Muscle layer of duodenum (tissue), 2 donors: ENCODE data around the gene INSR.
"Not testable (repeated sequence)": the region's sequence is repeated elsewhere in the genome, so short reads cannot be mapped to it uniquely, and the experiment has no call there.

Experiments used
- H3K27ac ChIP-seq: one replicate; pipeline ENCODE4 v1.7.0; 2013; ENCODE audit warnings: mild to moderate bottlenecking, low read length
- H3K27me3 ChIP-seq: one replicate; pipeline ENCODE4 v1.7.0; 2013; ENCODE audit warnings: low read depth, mild to moderate bottlenecking, control low read depth, low read length
- H3K36me3 ChIP-seq, 2 donors: one replicate each; pipeline ENCODE4 v1.7.0; 2013; ENCODE audit warnings: low read length in 2 of 2, control low read depth in 1 of 2, mild to moderate bottlenecking in 1 of 2; ENCODE audit not compliant: insufficient read depth in 2 of 2, control insufficient read depth in 1 of 2
- H3K4me1 ChIP-seq, 2 donors: one replicate each; pipeline ENCODE4 v1.7.0; 2013; ENCODE audit warnings: low read length in 2 of 2, mild to moderate bottlenecking in 2 of 2, control low read depth in 1 of 2, moderate library complexity in 1 of 2; ENCODE audit not compliant: insufficient read depth in 2 of 2, control insufficient read depth in 1 of 2
- H3K4me3 ChIP-seq, 2 donors: one replicate each; pipeline ENCODE4 v1.7.0; 2013; ENCODE audit warnings: low read length in 2 of 2, low read depth in 1 of 2, mild to moderate bottlenecking in 1 of 2
- H3K9me3 ChIP-seq, 2 donors: one replicate each; pipeline ENCODE4 v1.7.0; 2013; ENCODE audit warnings: low read length in 2 of 2, control low read depth in 1 of 2, mild to moderate bottlenecking in 1 of 2; ENCODE audit not compliant: control insufficient read depth in 1 of 2
- donor health status: healthy.

INSR gene

GRCh38 chr19:7149956-7150705 lies 144.1 kb downstream of the INSR start:
- Histone ChIP-seq H3K27ac (no peak overlapping the region), H3K4me1 (peaks cover 0 to 5% of the 10 kb centered on the region in 2 donors), H3K4me3 (no peak overlapping the region), H3K9me3 (peaks cover 0 to 4% of the 10 kb centered on the region in 2 donors), H3K36me3 (peaks cover 5 to 6% of the 10 kb centered on the region in 2 donors), H3K27me3 (no peaks in the 10 kb centered on the region)

- H3K36me3 ChIP-seq, H3K27ac ChIP-seq, H3K4me1 ChIP-seq, H3K27me3 ChIP-seq, H3K9me3 ChIP-seq, H3K4me3 ChIP-seq: not testable (repeated sequence)
These were observed 147.0 kb downstream of the INSR start for GRCh38 chr19:7147119-7147675.

- H3K27me3 ChIP-seq, H3K4me1 ChIP-seq, H3K9me3 ChIP-seq, H3K27ac ChIP-seq, H3K4me3 ChIP-seq: not testable (repeated sequence)
- peaks cover 14 to 20% of the 10 kb centered on the region in 2 donors for H3K36me3 ChIP-seq
These were observed 148.1 kb downstream of the INSR start for GRCh38 chr19:7146086-7146485.

- Histone ChIP-seq H3K27ac (no peak overlapping the region), H3K4me3 (no peak overlapping the region), H3K4me1 (peaks cover 0 to 5% of the 10 kb centered on the region in 2 donors), H3K36me3 (peaks cover 17 to 25% of the 10 kb centered on the region in 2 donors), H3K9me3 (peaks cover 0 to 4% of the 10 kb centered on the region in 2 donors), H3K27me3 (no peaks in the 10 kb centered on the region)
These were observed 148.7 kb downstream of the INSR start for GRCh38 chr19:7145494-7145893.

GRCh38 chr19:7142771-7143170 lies 151.4 kb downstream of the INSR start:
- Histone ChIP-seq H3K27me3 (no peaks in the 10 kb centered on the region), H3K4me3 (no peak overlapping the region), H3K36me3 (peaks cover 33 to 45% of the 10 kb centered on the region in 2 donors), H3K27ac (no peak overlapping the region), H3K4me1 (peaks cover 0 to 5% of the 10 kb centered on the region in 2 donors), H3K9me3 (peaks cover 0 to 4% of the 10 kb centered on the region in 2 donors)

GRCh38 chr19:7140137-7140536 lies 154.1 kb downstream of the INSR start:
- no peaks in the 10 kb centered on the region for H3K9me3 ChIP-seq
- peaks cover 33 to 45% of the 10 kb centered on the region in 2 donors for H3K36me3 ChIP-seq
- no peaks in the 10 kb centered on the region for H3K4me1 ChIP-seq
- H3K4me3 ChIP-seq = no peak overlapping the region
- no peaks in the 10 kb centered on the region for H3K27me3 ChIP-seq
- no peak overlapping the region for H3K27ac ChIP-seq

- no peak overlapping the region for H3K27ac ChIP-seq
- no peaks in the 10 kb centered on the region for H3K27me3 ChIP-seq
- H3K9me3 ChIP-seq = no peaks in the 10 kb centered on the region
- peaks cover 33 to 45% of the 10 kb centered on the region in 2 donors for H3K36me3 ChIP-seq
- peaks cover 0 to 3% of the 10 kb centered on the region in 2 donors for H3K4me1 ChIP-seq
- no peak overlapping the region for H3K4me3 ChIP-seq
These were observed 155.1 kb downstream of the INSR start for GRCh38 chr19:7139095-7139494.

GRCh38 chr19:7138402-7138801 lies 155.8 kb downstream of the INSR start:
- Histone ChIP-seq H3K36me3 (peaks cover 33 to 45% of the 10 kb centered on the region in 2 donors), H3K9me3 (no peaks in the 10 kb centered on the region), H3K27me3 (no peaks in the 10 kb centered on the region), H3K4me1 (peaks cover 0 to 3% of the 10 kb centered on the region in 2 donors), H3K27ac (no peak overlapping the region), H3K4me3 (no peak overlapping the region)

GRCh38 chr19:7137120-7137519 lies 157.1 kb downstream of the INSR start:
- no peaks in the 10 kb centered on the region for H3K9me3 ChIP-seq
- H3K4me1 ChIP-seq = peaks cover 0 to 3% of the 10 kb centered on the region in 2 donors
- H3K27me3 ChIP-seq = no peaks in the 10 kb centered on the region
- peaks cover 28 to 38% of the 10 kb centered on the region in 2 donors for H3K36me3 ChIP-seq
- no peak overlapping the region for H3K27ac ChIP-seq
- no peak overlapping the region for H3K4me3 ChIP-seq

GRCh38 chr19:7132054-7132453 lies 162.2 kb downstream of the INSR start:
- Histone ChIP-seq H3K27me3 (no peaks in the 10 kb centered on the region), H3K36me3 (peaks cover 18 to 46% of the 10 kb centered on the region in 2 donors), H3K4me1 (peaks cover 0 to 3% of the 10 kb centered on the region in 2 donors), H3K9me3 (no peaks in the 10 kb centered on the region), H3K4me3 (no peak overlapping the region), H3K27ac (no peak overlapping the region)

- no peaks in the 10 kb centered on the region for H3K27me3 ChIP-seq
- no peak overlapping the region for H3K4me3 ChIP-seq
- peaks cover 35 to 66% of the 10 kb centered on the region in 2 donors for H3K36me3 ChIP-seq
- H3K27ac ChIP-seq = no peak overlapping the region
- H3K9me3 ChIP-seq = peaks cover 8 to 16% of the 10 kb centered on the region in 2 donors
- peaks cover 0 to 3% of the 10 kb centered on the region in 2 donors for H3K4me1 ChIP-seq
These were observed 164.2 kb downstream of the INSR start for GRCh38 chr19:7130043-7130442.
